Keratinocyte (primary cell): ENCODE measurements around the gene CSRP1. TPM values are rescaled to one million over a fixed set of nuclear protein-coding genes. Genes with fewer than 3 reads are reported as not detected.

Experiments
- DNase-seq: peaks from one replicate; pipeline ENCODE4 v3.0.0-alpha.2; 2011; ENCODE audit warnings: low read depth, missing footprints, low spot score
- FAIRE-seq: peaks from 2 replicates; lab custom pipeline; 2011; peaks lifted over from hg19 to GRCh38; lab: Jason Lieb, UNC
- H2AFZ ChIP-seq: 2 replicates; pipeline ENCODE4 v1.6.0; 2012; ENCODE audit warnings: low read length, control low read depth, inconsistent platforms; ENCODE audit not compliant: control insufficient read depth
- H3K27ac ChIP-seq: 2 replicates; pipeline ENCODE4 v1.5.1; 2011; ENCODE audit warnings: low read length; ENCODE audit not compliant: control insufficient read depth, insufficient read depth
- H3K27me3 ChIP-seq: 3 replicates; pipeline ENCODE4 v1.6.0; 2011; ENCODE audit warnings: low read length; ENCODE audit not compliant: control insufficient read depth, insufficient read depth; ENCODE audit errors: extremely low read depth
- H3K36me3 ChIP-seq, 2 experiments: 2 replicates in 1 of 2; 3 replicates in 1 of 2; pipeline ENCODE4 v1.5.1; 2011; ENCODE audit warnings: low read length in 2 of 2, mild to moderate bottlenecking in 1 of 2; ENCODE audit not compliant: control insufficient read depth in 2 of 2, insufficient read depth in 2 of 2; ENCODE audit errors: extremely low read depth in 1 of 2
- H3K4me1 ChIP-seq: 3 replicates; pipeline ENCODE4 v1.5.1; 2011; ENCODE audit warnings: low read length; ENCODE audit not compliant: control insufficient read depth, insufficient read depth; ENCODE audit errors: extremely low read depth
- H3K4me2 ChIP-seq: 3 replicates; pipeline ENCODE4 v1.6.0; 2011; ENCODE audit warnings: low read depth, low read length; ENCODE audit not compliant: control insufficient read depth, insufficient read depth; ENCODE audit errors: extremely low read depth
- H3K4me3 ChIP-seq, 3 experiments: fragments of 200-600 bp in 1 of 3; sonication (generic) in 1 of 3; 2 replicates in 2 of 3; 3 replicates in 1 of 3; pipeline ENCODE4 v1.5.1; 2011 to 2016; ENCODE audit warnings: low read length in 3 of 3, mild to moderate bottlenecking in 3 of 3, control low read depth in 2 of 3, inconsistent platforms in 1 of 3, low read depth in 1 of 3, mixed read lengths in 1 of 3, mixed run types in 1 of 3, moderate library complexity in 1 of 3; ENCODE audit not compliant: control insufficient read depth in 2 of 3, insufficient read depth in 2 of 3; ENCODE audit errors: extremely low read depth in 1 of 3
- H3K79me2 ChIP-seq: 2 replicates; pipeline ENCODE4 v1.6.0; 2012; ENCODE audit warnings: low read length; ENCODE audit not compliant: control insufficient read depth, insufficient read depth
- H3K9ac ChIP-seq: 3 replicates; pipeline ENCODE4 v1.6.0; 2011; ENCODE audit warnings: low read length; ENCODE audit not compliant: control insufficient read depth, insufficient read depth; ENCODE audit errors: extremely low read depth
- H3K9me1 ChIP-seq: 3 replicates; pipeline ENCODE4 v1.6.0; 2011; ENCODE audit warnings: low read length; ENCODE audit not compliant: control insufficient read depth, insufficient read depth; ENCODE audit errors: extremely low read depth
- H3K9me3 ChIP-seq: 2 replicates; pipeline ENCODE4 v1.5.1; 2012; ENCODE audit warnings: low read depth, low read length; ENCODE audit not compliant: control insufficient read depth
- H4K20me1 ChIP-seq: 3 replicates; pipeline ENCODE4 v1.6.0; 2011; ENCODE audit warnings: low read length; ENCODE audit not compliant: control insufficient read depth, insufficient read depth; ENCODE audit errors: extremely low read depth
- EZH2 ChIP-seq: IDR thresholded peaks from one replicate; pipeline ENCODE4 v1.6.1; 2012; ENCODE audit warnings: inconsistent platforms, mild to moderate bottlenecking, low read length, moderate library complexity
- dilution Hi-C: fragments of 300-500 bp; cut with MboI; formaldehyde crosslinking; loops from one replicate; pipeline ENCODE4 v1.7.0; 2020; ENCODE audit warnings: low sequenced_read_pairs; ENCODE audit not compliant: extremely low pct_ligation_motif_present
- polyA plus RNA-seq, 5 experiments: library from polyadenylated mRNA; depleted of rRNA in 3 of 5; stranded (reverse) in 3 of 5; stranded (forward) in 1 of 5; unstranded in 1 of 5; fragments of >200 nt; gene quantifications; 1 replicate in 1 of 5; 2 replicates in 3 of 5; 3 replicates in 1 of 5; pipeline versions ENCODE4 v1.2.1 to v1.2.3, GENCODE V29; 2011 to 2012; ENCODE audit warnings: missing spikeins in 2 of 5, low read depth in 1 of 5, low replicate concordance in 1 of 5
- TF ChIP-seq, protein P1 (sequence below), 3 experiments: IDR thresholded peaks in 1 of 3; conservative IDR thresholded peaks in 1 of 3; optimal IDR thresholded peaks in 1 of 3; 2 replicates in 2 of 3; 3 replicates in 1 of 3; pipeline versions ENCODE3 to v1.5.1; 2011; ENCODE audit warnings: low read length in 3 of 3, mild to moderate bottlenecking in 3 of 3, moderate library complexity in 2 of 3, control low read depth in 1 of 3, inconsistent platforms in 1 of 3; ENCODE audit not compliant: insufficient read depth in 2 of 3; ENCODE audit errors: extremely low read depth in 1 of 3

The CSRP1 gene
- polyA plus RNA-seq, 1 donor (not counting 4 experiments of a cell fraction or from before 2014, with no cell fraction given): 168 TPM

GRCh38 chr1:201436393-201436792 lies 70.5 kb downstream of the CSRP1 start:
- Histone ChIP-seq H4K20me1 (no peaks in the 10 kb centered on the region), H2AFZ (no peak overlapping the region), H3K9me3 (no peaks in the 10 kb centered on the region), H3K9ac (no peak overlapping the region), H3K4me3 (no peak overlapping the region), H3K79me2 (no peaks in the 10 kb centered on the region), H3K4me2 (no peak overlapping the region), H3K36me3 (no peaks in the 10 kb centered on the region), H3K4me1 (peaks cover 8% of the 10 kb centered on the region), H3K27ac (no peak overlapping the region), H3K27me3 (no peaks in the 10 kb centered on the region), H3K9me1 (no peaks in the 10 kb centered on the region)
- dilution Hi-C loops: no loop called here
- DNase-seq (no peak), FAIRE-seq (no peak)
- TF ChIP-seq EZH2: no peak
- TF ChIP-seq, protein P1, sequence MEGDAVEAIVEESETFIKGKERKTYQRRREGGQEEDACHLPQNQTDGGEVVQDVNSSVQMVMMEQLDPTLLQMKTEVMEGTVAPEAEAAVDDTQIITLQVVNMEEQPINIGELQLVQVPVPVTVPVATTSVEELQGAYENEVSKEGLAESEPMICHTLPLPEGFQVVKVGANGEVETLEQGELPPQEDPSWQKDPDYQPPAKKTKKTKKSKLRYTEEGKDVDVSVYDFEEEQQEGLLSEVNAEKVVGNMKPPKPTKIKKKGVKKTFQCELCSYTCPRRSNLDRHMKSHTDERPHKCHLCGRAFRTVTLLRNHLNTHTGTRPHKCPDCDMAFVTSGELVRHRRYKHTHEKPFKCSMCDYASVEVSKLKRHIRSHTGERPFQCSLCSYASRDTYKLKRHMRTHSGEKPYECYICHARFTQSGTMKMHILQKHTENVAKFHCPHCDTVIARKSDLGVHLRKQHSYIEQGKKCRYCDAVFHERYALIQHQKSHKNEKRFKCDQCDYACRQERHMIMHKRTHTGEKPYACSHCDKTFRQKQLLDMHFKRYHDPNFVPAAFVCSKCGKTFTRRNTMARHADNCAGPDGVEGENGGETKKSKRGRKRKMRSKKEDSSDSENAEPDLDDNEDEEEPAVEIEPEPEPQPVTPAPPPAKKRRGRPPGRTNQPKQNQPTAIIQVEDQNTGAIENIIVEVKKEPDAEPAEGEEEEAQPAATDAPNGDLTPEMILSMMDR (optimal IDR thresholded peaks at IDR 0.05 in 1 of 3, IDR thresholded peaks at IDR 0.05 in 1 of 3, conservative IDR thresholded peaks at IDR 0.05 in 1 of 3; ENCODE audit: extremely low read depth in 1 of 3, insufficient read depth in 2 of 3, low read length in 3 of 3): peak in 1 of 3 experiments; percentile 13

DNA sequence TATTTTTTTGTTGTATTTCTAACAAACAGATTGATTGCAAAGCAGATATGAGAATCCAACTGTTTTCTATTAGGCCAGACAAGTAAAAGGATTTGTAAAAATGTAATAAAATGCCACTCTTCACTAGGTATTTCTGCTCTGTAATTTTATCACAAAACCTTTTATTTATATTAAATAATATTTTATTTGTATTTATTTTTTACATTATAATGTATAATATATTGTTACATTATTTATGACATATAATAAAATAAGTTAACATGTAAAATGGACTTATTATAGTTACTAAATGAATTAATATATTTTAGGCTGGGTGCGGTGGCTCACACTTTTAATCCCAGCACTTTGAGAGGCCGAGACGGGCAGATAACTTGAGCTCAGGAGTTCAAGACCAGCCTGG lies 72.7 kb downstream of the CSRP1 start:
- Histone ChIP-seq H3K9me1 (no peaks in the 10 kb centered on the region), H3K27me3 (no peaks in the 10 kb centered on the region), H3K36me3 (no peaks in the 10 kb centered on the region), H3K9me3 (no peaks in the 10 kb centered on the region), H3K27ac (no peak overlapping the region), H4K20me1 (no peaks in the 10 kb centered on the region), H3K4me2 (no peak overlapping the region), H3K9ac (no peak overlapping the region), H2AFZ (no peak overlapping the region), H3K79me2 (no peaks in the 10 kb centered on the region), H3K4me3 (no peak overlapping the region), H3K4me1 (peaks cover 8% of the 10 kb centered on the region)
- FAIRE-seq (no peak), DNase-seq (no peak)
- TF ChIP-seq, protein P1 (optimal IDR thresholded peaks at IDR 0.05 in 1 of 3, IDR thresholded peaks at IDR 0.05 in 1 of 3, conservative IDR thresholded peaks at IDR 0.05 in 1 of 3; ENCODE audit: extremely low read depth in 1 of 3, insufficient read depth in 2 of 3, low read length in 3 of 3): no peak
- TF ChIP-seq EZH2: no peak
- dilution Hi-C loops: no loop called here
